Fibroblast of pulmonary artery (primary cell): ENCODE measurements around the gene SELE.
"Not testable (repeated sequence)": the region's sequence is repeated elsewhere in the genome, so short reads cannot be mapped to it uniquely, and the experiment has no call there.

Source experiments
- DNase-seq: peaks from one replicate; pipeline ENCODE4 v3.0.0-alpha.2; 2010; ENCODE audit warnings: low read depth
- H3K4me3 ChIP-seq: replicated peaks from 2 replicates; pipeline ENCODE4 v1.5.1; 2011; ENCODE audit warnings: low read depth, mild to moderate bottlenecking, control low read depth, low read length, moderate library complexity
- TF ChIP-seq, protein P1 (sequence below): IDR thresholded peaks from 2 replicates; pipeline ENCODE4 v1.5.1; 2011; ENCODE audit warnings: mild to moderate bottlenecking, control low read depth, low read length, inconsistent platforms; ENCODE audit errors: missing control alignments

SELE gene

DNA sequence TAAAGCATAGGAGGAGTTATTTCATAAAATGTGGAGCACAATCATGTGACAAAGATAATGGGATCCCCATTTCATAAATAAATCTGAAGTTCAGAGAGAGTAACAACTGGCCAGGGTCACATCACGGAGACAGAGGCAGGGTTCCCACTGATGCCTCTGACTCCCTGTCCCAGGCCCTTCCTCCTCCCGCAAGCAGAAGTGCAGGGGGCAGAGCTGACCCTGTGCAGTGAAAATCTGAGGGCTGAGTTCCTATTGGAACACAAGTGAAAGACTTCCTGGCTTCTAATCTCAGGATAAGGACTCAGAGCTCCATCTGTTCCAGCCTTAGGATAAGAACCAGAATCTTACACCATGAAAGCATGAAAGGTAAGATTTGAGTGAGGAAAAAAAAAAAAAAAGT, 44.5 kb downstream of the SELE start:
- TF ChIP-seq, protein P1, sequence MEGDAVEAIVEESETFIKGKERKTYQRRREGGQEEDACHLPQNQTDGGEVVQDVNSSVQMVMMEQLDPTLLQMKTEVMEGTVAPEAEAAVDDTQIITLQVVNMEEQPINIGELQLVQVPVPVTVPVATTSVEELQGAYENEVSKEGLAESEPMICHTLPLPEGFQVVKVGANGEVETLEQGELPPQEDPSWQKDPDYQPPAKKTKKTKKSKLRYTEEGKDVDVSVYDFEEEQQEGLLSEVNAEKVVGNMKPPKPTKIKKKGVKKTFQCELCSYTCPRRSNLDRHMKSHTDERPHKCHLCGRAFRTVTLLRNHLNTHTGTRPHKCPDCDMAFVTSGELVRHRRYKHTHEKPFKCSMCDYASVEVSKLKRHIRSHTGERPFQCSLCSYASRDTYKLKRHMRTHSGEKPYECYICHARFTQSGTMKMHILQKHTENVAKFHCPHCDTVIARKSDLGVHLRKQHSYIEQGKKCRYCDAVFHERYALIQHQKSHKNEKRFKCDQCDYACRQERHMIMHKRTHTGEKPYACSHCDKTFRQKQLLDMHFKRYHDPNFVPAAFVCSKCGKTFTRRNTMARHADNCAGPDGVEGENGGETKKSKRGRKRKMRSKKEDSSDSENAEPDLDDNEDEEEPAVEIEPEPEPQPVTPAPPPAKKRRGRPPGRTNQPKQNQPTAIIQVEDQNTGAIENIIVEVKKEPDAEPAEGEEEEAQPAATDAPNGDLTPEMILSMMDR: no peak
- no peak for DNase-seq
- no peak overlapping the region for H3K4me3 ChIP-seq

DNA sequence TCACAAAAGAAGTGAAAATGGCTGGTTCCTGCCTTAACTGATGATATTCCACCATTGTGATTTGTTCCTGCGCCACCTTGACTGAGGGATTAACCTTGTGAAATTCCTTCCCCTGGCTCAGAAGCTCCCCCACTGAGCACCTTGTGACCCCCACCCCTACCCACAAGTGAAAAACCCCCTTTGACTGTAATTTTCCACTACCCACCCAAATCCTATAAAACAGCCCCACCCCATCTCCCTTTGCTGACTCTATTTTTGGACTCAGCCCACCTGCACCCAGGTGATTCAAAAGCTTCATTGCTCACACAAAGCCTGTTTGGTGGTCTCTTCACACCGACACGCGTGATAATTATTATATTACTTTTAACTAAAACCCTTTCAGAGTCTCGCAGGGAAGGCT, 45.5 kb downstream of the SELE start:
- not testable (repeated sequence) for H3K4me3 ChIP-seq, DNase-seq

DNA sequence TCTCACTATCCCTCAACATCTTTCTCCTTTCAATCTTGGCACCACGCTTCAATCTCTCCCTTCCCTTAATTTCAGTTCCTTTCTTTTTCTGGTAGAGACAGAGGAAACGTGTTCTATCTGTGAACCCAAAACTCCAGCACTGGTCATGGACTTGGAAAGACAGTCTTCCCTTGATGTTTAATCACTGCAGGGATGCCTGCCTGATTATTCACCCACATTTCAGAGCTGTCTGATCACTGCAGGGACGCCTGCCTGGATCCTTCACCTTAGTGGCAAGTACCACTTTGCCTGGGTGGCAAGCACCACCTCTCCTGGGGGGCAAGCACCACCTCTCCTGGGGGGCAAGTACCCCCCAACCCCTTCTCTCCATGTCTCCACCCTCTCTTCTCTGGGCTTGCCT, 50.2 kb downstream of the SELE start:
- no peak overlapping the region for H3K4me3 ChIP-seq
- TF ChIP-seq, protein P1: no peak
- no peak for DNase-seq

DNA sequence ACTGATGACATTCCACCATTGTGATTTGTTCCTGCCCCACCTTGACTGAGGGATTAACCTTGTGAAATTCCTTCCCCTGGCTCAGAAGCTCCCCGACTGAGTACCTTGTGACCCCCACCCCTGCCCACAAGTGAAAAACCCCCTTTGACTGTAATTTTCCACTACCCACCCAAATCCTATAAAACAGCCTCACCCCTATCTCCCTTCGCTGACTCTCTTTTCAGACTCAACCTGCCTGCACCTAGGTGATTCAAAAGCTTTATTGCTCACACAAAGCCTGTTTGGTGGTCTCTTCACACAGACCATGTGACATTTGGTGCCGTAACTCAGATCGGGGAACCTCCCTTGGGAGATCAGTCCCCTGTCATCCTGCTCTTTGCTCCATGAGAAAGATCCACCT, 50.7 kb downstream of the SELE start:
- not testable (repeated sequence) for DNase-seq, H3K4me3 ChIP-seq

DNA sequence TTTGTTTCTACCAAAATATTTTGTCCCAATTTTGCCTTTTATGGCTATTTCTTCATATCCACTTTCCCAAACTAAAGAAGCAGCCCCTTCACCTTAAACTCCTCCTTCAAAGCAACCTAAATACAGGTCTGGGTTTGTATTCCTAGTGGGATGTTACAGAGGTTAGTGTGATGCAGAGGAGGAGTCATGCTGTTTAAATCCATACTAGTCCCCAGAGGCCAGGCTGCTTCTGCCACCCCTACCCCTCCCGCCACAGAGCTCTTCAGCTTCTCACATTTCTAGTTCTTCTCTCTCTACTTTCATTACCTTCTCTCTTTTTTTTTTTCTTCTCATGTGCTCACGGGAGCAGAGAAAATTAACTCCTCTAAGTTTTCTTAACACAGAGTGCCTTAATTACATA, 51.8 kb downstream of the SELE start:
- no peak overlapping the region for H3K4me3 ChIP-seq
- TF ChIP-seq, protein P1: no peak
- DNase-seq: no peak

DNA sequence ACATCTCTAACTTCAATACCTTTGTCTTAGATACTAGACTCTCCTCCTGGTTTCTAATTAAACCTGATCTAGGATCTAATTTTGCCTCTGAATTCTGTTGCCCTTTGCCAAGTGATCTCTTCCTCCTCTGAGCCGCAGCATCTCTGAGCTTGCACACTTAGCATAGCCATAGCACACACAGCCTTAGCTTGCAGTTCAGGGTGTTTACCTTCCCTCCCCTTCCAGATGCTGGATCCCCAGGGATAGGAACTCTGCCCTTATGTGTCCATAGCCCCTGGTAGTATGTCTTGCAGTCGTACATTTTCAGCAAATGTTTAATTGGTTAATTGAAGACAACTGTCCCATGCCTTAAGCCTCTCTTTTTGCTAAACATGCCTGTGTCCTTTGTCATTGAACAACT, 52.7 kb downstream of the SELE start:
- no peak for DNase-seq
- TF ChIP-seq, protein P1: no peak
- no peak overlapping the region for H3K4me3 ChIP-seq

DNA sequence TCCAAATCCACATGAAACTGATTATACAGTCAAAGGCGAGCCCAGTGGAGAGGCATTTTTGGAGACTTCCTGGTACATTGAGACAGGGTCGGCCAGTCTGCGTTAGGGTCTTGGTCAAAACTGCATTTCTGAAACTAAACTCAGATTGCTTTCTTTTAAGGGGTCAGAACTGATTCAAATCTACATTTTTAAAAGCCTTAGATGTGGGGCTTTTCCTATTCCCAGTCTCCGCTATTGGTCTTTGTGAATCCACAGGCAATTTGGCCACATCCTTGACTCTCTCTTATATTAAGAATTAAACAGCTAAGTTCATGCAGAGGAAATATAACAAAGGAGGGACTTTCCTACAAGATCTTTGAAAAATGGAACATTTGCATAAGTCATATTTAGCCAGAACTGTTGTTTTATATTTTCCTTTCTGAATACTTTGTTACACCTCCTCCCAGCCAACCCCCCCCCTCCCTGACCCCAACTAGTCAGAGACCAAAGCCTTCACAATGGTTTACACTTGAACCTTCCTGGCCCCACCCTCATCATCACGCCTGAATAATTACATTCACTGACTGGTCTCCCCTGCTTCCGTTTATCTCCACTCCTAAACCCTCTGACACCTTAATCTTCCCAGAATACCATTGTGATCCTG, 53.4 kb downstream of the SELE start:
- no peak for DNase-seq
- TF ChIP-seq, protein P1: no peak

DNA sequence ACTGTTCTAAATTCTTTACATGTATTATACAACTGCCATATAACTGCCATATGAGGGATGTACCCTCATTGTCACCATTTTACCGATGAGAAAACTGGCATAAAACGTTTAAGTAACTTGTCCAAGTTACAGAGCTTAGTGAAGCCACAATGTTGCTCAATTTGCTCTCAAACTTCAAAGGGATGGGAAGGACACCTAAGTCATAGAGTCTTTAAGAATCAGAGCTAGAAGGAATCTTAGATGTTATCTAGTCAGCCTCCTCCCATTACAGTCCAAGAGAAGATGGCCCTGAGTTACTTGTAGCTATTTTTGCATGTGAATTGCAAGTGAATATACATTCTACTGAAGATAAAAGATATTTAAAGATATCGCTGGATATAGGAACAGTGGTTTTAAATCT, 54.2 kb downstream of the SELE start:
- no peak for DNase-seq
- TF ChIP-seq, protein P1: no peak
- no peak overlapping the region for H3K4me3 ChIP-seq

More for the DNA sequence above, 53.4 kb downstream of the SELE start:
- no peak overlapping the region for H3K4me3 ChIP-seq
